ENCODE measurements around the gene SYT5. TPM values are rescaled to one million over a fixed set of nuclear protein-coding genes. Genes with fewer than 3 reads are reported as not detected.
"Not testable (repeated sequence)": the region's sequence is repeated elsewhere in the genome, so short reads cannot be mapped to it uniquely, and the experiment has no call there.

SYT5 gene
- total RNA-seq, 1 experiment from 2014 or later = 1.1 TPM

DNA sequence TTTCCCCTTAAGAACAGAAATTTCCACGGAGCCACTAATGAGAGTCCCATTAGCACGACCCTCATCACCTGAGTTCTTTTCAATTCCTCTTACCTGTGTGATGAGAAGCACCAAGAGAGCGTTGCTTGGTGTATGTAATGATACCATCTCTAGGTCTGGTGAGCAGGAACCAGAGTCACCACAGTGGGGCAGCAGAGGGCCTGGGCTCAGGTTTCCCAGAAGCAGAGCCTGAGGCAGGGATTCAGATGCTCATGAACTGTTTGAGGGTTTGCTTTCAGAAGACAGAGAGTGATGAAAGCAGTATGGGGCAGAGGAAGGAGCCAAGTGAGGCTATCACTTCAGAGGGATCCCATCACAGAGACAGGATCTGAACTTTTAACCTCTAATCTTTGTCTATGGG is 32.4 kb upstream of the SYT5 start:
- DNase-seq (ENCODE audit: low read depth, low spot score) = peak; percentile 74
- in situ Hi-C loops (cut with HindIII; ENCODE audit: low pct_unique_long_range_greater_than_20kb, low sequenced_read_pairs) = no loop called here

DNA sequence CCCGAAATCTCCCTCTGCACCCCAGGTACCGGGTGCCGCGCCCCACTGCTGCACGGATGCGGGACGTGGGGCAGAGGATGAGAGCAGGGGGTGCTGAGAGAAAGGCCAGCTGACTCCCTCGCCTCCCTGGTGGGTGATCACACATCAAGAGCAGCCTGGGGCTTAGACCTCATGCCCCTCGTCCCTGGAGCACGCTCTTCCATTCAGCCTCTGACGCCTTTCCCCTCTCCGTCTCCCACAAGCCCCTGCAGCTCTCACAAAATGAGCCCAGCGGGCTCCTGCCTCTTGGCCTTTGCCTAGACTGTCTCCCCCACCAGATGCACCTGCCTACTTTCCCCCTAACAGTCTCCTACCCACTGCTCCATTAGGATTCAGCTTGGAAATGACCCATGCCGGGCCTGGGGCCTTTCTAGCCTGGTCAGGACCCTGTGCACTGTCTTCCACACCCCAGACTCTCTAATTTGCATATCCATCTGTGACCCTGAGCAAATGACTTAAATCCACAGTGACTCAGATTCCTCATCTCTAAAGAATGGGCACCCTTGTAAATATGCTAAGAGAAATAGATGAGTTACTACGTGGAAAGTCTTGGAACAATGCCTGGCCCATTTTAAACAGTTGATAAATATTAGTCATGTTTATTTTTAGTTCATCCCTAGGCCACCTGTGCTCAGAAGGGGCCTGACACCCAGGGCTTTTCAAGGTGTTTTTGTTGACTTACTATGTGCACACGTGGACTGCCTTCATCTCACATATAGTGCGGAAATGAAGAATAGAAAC is 29.8 kb upstream of the SYT5 start:
- no peak for DNase-seq (ENCODE audit: low read depth, low spot score)
- in situ Hi-C loops (cut with HindIII; ENCODE audit: low pct_unique_long_range_greater_than_20kb, low sequenced_read_pairs) = no loop called here

DNA sequence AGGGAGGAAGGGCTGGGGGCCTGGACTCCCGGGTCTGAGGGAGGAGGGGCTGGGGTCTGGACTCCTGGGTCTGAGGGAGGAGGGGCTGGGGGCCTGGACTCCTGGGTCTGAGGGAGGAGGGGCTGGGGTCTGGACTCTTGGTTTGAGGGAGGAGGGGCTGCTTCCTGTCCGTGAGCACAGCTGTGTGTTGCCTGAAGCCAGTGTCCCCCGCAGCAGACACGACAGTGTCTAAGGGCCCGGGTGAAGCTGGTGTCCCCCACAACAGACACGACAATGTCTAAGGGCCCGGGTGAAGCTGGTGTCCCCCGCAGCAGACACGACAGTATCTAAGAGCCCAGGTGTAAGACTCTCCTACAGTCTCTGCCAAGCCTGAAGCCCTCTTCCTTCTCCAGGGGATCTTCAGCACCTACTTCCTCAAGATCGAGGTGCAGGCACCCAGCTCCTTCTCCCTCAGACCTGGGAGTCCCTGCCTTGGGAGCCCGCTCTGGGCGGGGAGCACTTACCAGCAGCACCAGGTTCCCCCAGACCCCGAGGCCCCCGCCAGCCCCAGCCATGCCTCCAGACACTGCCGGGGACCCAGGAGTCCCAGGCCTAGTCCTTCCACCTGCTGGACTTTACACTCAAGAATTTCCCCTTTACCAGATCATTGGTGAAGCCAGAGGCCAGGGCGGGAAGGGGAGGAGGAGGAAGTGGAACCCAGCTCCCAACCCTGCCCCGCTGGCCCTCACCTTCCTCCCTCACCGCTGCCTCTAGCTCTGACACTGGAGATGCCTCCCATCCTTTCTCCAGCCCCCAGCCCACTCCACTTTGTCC is 29.0 kb upstream of the SYT5 start, which contains the start of gene PTPRH:
PTPRH (minus strand) TSS at position 622 of the 813 bp plus-strand sequence; CDS start at position 554, 68 bp downstream.
- in situ Hi-C loops (cut with HindIII; ENCODE audit: low pct_unique_long_range_greater_than_20kb, low sequenced_read_pairs) = no loop called here

DNA sequence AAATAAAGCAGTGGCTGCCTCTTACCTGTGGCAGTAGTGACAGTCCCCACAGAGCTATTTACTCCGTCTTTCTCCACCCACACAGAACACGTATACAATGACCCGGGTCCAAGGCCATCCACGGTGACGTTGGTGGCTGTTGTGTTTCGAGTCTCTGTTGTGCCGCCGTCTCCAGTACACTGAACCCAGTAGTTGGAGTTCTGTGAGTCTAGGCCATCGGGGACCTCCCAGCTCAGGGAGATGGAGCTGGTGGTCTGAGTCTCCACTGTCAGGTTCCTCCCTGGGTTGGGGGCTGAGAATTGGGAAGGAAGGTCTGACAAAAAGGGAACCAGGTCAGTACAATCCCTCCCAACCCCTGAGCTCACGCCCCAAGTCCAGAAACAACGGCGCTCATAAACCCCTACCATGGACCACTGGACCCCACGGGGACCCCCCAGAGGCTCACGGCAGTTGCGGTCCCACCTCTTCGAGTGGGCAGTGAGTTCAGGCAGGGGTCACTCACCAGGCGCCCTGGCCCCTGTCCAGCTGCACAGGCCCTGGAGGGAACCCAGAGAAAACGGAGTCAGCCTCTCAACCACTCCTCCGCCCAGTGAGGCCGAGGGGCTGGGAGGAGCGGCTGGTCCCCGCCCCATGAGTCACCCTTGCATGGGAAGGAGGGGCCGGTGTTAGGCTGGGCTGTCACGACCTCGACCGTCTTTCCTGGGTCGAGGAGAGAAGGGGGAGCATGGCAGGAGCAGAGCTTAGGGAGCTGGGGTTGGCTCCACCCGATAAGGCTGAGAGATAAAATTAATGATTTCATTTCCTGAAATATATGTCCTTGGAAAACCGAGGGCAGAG is 26.8 kb upstream of the SYT5 start:
- in situ Hi-C loops (cut with HindIII; ENCODE audit: low pct_unique_long_range_greater_than_20kb, low sequenced_read_pairs) = no loop called here
- peak; percentile 85 for DNase-seq (ENCODE audit: low read depth, low spot score)

More for the DNA sequence above, 29.0 kb upstream of the SYT5 start, which contains the start of gene PTPRH:
- DNase-seq (ENCODE audit: low read depth, low spot score) = no peak

DNA sequence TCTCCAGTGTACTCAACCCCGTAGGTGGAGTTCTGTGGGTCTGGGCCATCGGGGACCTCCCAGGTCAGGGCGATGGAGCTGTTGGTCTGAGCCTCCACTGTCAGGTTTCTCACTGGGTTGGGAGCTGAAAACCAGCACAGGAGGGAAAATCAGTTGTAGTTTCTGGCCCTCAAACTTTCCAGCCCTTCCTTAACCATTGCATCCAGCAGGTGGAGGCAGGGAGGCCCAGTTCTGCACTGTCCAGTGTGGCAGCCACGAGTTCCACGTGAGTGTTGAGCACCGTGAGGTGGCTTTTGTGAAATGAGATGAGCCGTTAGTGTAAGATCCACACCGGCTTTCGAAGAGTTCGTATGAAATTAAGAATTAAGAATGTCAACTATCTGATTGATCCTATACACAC is 22.1 kb upstream of the SYT5 start:
- peak; percentile 27 for DNase-seq (ENCODE audit: low read depth, low spot score)
- in situ Hi-C loops (cut with HindIII; ENCODE audit: low pct_unique_long_range_greater_than_20kb, low sequenced_read_pairs) = not testable (repeated sequence)

DNA sequence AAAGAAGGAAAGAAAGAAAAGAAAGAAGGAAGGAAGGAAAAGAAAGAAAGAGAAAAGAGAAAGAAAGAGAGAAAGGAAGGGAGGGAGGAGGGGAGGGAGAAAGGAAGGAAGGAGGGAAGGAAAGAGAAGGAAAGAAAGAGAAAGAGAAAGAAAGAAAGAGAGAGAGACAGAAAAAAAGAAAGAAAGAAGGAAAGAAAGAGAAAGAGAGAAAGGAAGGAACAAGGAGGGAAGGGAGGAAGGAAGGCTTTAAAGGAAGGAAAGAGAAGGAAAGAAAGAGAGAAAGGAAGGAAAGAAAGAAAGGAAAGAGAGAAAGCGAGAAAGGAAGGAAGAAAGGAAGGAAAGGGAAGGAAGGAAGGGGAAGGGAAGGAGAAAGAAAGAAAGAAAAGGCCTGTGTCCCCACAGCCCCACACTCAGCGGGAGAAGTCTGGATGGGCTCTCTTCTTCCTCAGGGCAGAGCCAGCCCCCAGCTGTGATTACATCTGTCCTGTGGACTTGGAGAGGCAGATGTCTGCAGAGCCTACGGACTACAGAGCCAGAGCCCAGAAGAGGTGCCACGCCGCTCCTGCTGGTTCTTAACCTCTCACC is 19.6 kb upstream of the SYT5 start:
- in situ Hi-C loops (cut with HindIII; ENCODE audit: low pct_unique_long_range_greater_than_20kb, low sequenced_read_pairs) = no loop called here
- no peak for DNase-seq (ENCODE audit: low read depth, low spot score)

DNA sequence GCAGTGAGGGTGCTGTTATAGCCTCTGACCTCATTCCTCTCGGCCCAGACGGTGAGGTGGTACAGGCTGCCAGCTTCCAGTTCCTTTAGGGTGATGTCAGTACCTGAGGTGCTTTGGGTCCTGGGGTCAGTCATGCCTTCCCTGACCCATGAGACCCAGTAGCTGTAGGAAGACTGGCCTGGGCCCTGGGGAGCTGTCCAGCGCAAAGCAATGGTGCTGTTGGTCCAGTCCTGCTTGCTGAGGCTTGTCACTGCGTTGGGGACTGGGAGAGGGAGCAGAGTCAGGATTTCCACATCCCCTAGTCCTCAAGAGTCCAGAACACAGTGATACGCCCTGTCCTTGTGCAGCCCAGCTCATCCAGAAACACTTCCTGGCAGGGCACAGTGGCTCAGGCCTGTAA is 18.6 kb upstream of the SYT5 start:
- no peak for DNase-seq (ENCODE audit: low read depth, low spot score)
- in situ Hi-C loops (cut with HindIII; ENCODE audit: low pct_unique_long_range_greater_than_20kb, low sequenced_read_pairs) = no loop called here

DNA sequence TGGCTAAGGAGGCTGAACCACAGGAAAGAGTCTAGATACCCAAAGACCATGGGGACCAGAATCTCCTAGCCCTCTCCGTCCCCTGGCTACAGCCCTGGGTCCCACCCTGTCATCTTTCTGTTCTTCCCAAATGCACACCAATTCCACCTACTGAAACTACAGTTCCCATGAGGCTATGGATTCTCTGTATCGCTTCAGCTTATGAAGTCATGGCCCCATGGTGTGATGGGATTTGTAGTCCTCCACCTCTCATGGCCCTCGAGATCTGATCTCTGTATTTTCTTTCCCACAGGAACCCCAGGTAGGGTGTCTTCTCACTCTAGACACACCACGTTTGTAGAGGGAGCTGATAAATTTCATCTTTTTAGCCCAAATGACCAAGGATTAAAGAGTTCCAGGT is 17.4 kb upstream of the SYT5 start:
- in situ Hi-C loops (cut with HindIII; ENCODE audit: low pct_unique_long_range_greater_than_20kb, low sequenced_read_pairs) = no loop called here
- peak; percentile 48 for DNase-seq (ENCODE audit: low read depth, low spot score)

DNA sequence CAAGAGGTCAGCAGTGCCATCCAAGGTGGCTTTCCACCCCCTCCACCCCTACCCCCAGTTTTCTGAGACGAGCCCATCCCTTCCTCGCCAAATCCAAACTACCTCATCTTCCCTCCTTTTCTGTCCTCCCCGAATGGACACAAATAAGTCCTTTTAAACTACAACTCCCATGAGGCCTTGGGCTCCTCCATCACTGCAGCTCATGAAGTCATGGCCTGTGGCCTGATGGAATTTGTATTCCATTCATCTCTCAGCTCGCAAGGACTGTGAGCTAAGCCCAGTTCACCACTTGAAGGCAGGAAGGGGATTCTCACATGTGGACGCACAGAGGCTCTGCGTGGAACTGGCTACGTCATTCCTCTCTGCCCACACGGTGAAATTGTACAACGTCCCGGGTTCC is 16.7 kb upstream of the SYT5 start:
- in situ Hi-C loops (cut with HindIII; ENCODE audit: low pct_unique_long_range_greater_than_20kb, low sequenced_read_pairs) = no loop called here
- DNase-seq (ENCODE audit: low read depth, low spot score) = peak; percentile 42

DNA sequence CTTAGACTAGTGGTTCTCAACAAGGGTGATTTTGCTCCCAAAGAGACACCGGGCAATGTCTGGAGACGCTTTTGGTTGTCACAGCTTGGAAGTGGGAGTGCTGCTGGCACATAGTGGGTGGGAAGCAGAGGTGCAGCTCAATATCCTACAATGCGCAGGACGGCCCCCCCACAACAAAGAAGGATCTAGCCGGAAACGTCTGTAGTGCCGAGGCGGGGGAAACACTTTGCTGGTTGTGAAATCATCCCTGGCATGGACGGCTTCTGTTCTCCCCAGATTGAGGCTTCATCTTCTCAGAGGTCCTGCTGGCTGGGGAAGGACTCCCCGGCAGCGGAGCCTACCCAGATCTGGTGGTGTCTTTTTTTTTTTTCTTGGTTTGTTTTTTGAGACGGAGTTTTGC is 13.4 kb upstream of the SYT5 start:
- no peak for DNase-seq (ENCODE audit: low read depth, low spot score)
- in situ Hi-C loops (cut with HindIII; ENCODE audit: low pct_unique_long_range_greater_than_20kb, low sequenced_read_pairs) = no loop called here

DNA sequence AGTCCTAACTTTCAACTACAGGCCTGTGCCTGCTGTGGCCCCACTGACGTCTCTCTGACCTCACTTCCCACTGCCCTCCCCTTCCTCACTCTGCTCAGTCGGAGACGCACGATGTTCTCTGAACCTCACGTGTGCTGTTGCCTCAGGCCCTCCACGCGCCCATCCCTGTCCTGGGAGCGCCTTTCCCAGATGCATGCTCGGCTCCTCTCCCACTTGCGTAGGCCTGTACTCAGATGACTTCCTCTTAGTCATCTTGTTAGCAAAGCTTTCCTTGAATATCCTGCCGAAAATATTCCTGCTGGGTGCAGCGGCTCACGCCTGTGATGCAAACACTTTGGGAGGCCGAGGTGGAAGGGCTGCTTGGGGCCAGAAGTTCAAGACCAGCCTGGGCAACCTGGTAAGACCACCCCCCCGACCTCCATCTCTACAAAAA is 9.3 kb upstream of the SYT5 start:
- in situ Hi-C loops (cut with HindIII; ENCODE audit: low pct_unique_long_range_greater_than_20kb, low sequenced_read_pairs) = no loop called here

DNA sequence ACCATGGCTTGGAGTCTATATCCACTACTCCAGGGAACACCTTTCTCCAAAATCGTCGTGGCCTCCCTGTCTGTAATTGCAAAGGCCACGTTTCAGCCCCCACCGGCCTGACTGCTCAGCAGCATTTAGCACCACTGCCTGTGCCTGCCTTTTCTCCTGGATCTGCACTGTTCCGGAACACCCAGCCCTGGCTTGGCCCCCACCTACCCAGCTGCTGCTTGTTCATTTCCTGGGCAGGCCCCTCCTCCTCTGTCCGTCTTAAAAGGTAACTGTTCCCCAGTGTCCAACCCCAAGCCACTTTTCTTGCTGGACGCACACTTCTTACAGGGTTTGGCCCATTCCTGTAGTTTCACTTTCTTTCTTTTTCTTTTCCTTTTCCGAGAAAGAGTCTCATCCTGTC is 8.5 kb upstream of the SYT5 start:
- in situ Hi-C loops (cut with HindIII; ENCODE audit: low pct_unique_long_range_greater_than_20kb, low sequenced_read_pairs) = no loop called here
- peak; percentile 54 for DNase-seq (ENCODE audit: low read depth, low spot score)

More for the DNA sequence above, 9.3 kb upstream of the SYT5 start:
- peak; percentile 99 for DNase-seq (ENCODE audit: low read depth, low spot score)

DNA sequence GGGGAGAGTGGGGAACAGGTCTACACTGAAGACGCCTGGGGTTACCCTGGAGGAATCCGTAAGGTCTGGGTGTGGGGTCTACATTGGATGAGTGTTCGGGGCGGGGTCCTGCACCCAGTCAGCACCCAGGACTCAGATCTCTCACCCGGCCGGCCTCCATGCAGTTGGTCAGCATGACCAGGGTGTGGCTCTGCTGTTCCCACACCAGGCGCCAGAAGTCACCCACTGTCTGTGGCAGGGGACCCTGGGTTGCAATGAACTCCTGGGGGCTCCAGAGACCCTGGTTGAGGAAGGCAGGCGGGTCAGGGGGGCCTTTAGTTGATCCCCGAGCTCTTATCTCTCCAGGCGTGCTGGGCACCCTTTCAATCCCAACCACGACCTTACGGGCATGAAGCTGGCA is 6.0 kb upstream of the SYT5 start:
- in situ Hi-C loops (cut with HindIII; ENCODE audit: low pct_unique_long_range_greater_than_20kb, low sequenced_read_pairs) = no loop called here
- DNase-seq (ENCODE audit: low read depth, low spot score) = no peak

DNA sequence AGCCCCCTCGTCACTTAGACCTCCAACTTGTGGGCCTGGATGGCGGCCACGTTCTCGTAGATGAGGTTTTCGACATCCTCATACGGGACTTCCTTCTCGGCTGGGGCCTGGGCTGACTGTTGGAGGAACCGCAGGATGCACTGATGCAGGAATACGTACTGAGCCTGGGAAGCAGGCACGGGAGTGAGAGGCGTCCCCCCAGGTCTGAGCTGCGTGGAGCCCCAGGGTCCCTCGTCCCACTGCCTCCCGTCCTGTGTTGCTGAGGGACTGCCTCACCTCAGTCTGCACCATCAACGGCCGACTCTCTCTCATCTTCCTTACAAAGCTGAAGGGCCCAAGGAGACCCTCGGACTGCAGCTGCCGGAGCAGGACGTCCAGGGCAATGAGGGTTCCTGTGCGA is 1.7 kb upstream of the SYT5 start:
- no peak for DNase-seq (ENCODE audit: low read depth, low spot score)
- in situ Hi-C loops (cut with HindIII; ENCODE audit: low pct_unique_long_range_greater_than_20kb, low sequenced_read_pairs) = no loop called here

DNA sequence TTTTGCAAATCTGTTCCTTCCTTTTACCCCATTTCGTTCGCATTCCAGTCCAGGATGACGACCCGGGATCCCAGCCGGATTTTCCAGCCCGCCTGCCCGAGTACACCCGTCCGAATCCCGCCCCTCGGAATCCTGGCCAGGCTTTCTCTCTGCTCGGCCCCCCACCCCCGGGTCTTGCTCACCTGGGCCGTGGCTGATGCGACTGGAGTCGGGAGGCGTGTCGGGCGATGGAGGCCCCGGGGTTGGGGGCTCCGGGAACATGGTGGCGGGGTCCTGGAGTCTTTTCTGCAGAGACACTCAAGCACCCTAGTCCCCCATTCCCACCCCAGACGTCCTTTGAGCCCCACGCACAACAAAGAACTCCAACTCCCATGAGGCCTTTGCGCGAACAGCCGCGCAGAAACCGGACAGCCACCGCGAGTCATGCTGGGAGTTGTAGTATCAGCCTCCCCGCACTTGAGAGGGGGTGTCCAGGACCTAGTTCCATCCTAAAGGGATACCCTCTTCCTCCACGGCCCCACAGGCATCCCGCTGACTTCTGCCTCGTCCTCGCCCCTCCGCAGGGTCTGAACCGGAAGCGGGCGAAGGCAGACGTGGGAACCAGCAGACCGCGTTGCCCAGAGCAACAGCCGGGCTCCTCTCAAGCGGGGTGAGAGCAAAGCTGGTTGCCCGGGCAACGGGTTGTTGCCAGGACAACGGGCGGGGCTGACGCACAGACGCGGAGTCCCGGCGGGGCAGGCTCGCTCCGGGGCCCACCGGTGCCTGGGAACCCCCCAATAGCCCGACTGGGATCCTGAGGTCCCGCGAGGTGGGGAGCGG is 1.1 kb downstream of the SYT5 start:
- in situ Hi-C loops (cut with HindIII; ENCODE audit: low pct_unique_long_range_greater_than_20kb, low sequenced_read_pairs) = no loop called here

DNA sequence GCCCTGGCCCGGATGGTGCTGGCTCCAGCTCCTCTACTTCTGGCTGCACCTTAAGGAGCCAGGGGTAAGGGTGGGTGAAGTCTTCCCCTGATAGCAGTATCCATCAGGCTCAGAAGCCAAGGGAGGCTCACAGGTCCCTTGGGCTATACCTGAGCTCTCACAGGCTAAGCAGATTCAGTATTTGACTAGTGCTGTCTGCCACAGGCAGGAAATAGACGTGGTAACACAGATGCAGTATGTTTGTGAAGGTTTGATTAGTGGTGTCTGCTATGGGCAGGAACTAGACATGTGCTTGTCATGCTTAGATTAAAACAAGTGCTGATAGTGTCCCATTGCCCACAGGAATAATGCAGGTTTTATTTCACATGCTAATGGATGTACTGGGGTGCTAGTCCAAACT is 4.0 kb downstream of the SYT5 start:
- peak; percentile 64 for DNase-seq (ENCODE audit: low read depth, low spot score)
- in situ Hi-C loops (cut with HindIII; ENCODE audit: low pct_unique_long_range_greater_than_20kb, low sequenced_read_pairs) = no loop called here

More for the DNA sequence above, 1.1 kb downstream of the SYT5 start:
- DNase-seq (ENCODE audit: low read depth, low spot score) = peak; percentile 78
